HG02885 (cell line): ENCODE measurements around the gene DDR2.

ENCODE experiments used
- ATAC-seq: cut with Tn5 transposase; IDR thresholded peaks from one replicate; pipeline ENCODE4 v1.9.1; 2021; ENCODE audit warnings: mild to moderate bottlenecking; ENCODE audit not compliant: unreplicated experiment, poor library complexity

DDR2 gene

GRCh38 chr1:162629077-162629627, 3.1 kb upstream of the DDR2 start:
- ATAC-seq, result no peak

GRCh38 chr1:162629651-162630050, 2.6 kb upstream of the DDR2 start:
- no peak for ATAC-seq

- no peak for ATAC-seq
Measured at GRCh38 chr1:162631546-162632191, 595 bp upstream of the DDR2 start.

GRCh38 chr1:162632698-162633080, 425 bp downstream of the DDR2 start:
- no peak for ATAC-seq

DNA sequence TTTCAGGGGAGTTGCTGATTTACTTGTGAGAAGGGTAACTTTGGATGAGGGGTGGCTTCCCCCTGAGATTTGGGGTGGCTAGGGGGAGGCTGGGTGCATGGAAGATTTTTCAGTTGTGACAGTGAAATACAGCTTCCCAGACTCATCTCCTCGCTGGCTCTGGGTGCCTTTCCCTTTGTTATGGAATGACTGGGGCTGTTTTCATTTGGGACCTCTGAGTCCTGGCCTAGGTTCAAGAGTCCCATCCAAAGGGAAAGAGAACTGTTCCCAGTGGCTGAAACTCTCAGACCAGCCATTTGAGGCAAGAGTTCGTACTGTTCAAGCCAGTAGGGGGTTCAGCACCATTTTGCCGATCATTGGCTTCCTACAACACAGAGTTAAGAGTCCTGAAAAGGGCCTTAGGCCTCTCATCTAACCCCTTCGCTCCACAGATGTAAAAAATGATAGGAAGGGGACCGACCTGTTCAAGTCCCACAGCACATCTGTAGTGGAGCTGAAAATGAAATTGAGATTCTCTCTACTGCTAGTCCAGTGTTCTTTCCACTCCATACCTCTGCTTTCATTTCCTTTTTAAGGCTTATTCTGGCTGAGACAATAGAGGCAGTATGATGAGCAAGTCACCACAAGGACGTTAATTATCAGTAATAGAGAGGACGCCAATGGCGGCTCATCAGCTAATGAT, 958 bp downstream of the DDR2 start:
- peak; percentile 70 for ATAC-seq

GRCh38 chr1:162635418-162635817, 3.2 kb downstream of the DDR2 start:
- no peak for ATAC-seq

DNA sequence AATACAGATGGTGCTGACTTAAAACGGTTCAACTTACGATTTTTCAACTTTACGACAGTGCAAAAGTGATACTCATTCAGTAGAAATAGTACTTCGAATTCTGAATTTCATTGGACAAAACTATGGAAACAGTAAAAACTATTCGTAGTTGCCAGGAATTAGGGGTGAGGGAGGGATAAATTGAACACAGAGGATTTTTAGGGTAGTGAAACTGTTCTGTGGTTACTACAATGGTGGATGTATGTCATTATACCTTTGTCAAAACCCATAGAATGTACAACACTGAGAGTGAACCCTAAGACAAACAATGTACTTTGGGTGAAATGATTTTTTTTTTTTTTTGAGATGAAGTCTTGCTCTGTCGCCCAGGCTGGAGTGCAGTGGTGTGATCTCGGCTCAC, 7.5 kb downstream of the DDR2 start:
- peak; percentile 83 for ATAC-seq

DNA sequence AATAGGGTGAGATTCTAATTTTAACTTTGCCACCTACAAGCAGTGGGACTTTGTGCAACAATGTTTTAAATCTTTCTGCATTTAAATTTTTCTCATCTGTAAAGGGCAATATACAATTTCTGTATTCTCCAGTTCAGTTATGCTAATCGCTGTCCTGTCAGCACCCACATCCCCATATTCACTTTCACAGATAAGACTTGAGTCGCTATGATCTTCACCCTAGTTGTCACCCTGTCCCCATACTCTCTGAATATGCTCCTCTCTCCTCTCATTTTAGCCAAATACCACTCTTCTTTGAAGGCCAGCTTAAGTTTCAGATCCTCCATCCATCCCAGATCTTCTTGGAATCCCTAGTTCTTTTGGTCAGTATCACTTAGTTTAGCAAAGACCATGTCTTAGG, 8.8 kb downstream of the DDR2 start:
- ATAC-seq, result no peak

GRCh38 chr1:162644986-162645314, 12.7 kb downstream of the DDR2 start:
- ATAC-seq, result no peak

DNA sequence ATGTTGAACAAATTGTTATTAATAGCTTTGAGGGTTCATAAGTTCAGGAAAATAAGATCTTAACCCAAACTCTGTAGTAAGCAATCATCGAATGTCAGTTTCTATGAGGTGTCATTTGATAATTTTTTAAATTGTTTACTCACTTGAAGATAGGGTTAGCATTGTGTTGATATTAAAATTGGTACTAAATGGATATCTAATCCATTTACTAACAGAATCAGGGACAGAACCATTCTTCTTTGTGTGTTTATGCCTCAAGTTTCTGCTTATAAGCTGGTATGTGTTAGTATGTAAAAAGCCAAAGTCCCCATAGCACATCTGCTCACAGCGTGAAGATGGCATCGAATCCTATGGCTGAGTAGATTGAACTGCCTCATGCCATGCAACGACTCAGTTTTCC, 13.4 kb downstream of the DDR2 start:
- ATAC-seq, result no peak

GRCh38 chr1:162649583-162649982, 17.3 kb downstream of the DDR2 start:
- ATAC-seq, result no peak

DNA sequence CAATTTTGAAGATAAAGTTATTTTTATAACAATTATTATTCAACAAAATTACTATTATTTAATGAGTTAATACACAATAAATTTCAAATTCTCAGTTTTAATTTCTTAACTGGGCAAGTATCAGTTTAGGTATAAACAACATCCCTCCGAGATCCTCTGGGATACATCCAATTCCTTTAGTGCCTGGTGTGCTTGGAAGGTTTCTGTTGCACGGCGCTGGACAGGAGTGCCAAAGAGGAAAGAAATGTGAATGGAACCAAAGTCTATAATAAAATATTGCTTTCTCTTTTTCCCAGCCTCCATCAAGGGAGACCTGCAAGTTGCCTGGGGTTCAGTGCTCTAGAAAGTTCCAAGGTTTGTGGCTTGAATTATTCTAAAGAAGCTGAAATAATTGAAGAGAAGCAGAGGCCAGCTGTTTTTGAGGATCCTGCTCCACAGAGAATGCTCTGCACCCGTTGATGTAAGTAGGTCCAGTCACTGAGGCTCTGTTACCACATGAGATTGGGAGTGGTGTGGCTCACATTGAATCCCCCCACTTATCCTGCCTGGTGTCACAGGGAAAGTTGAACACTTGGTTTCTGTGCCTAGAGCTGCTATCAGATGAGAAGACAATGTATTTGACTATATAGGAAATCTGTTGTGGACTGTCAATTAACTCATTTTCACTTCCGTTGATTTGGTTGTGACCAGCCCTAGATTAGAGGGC, 22.8 kb downstream of the DDR2 start:
- ATAC-seq, result no peak

GRCh38 chr1:162656266-162656665, 24.0 kb downstream of the DDR2 start:
- ATAC-seq, result no peak

- ATAC-seq, result no peak
Measured at GRCh38 chr1:162660574-162660973, 28.3 kb downstream of the DDR2 start.

- ATAC-seq, result no peak
Measured at GRCh38 chr1:162661336-162661735, 29.1 kb downstream of the DDR2 start.

- ATAC-seq, result no peak
Measured at GRCh38 chr1:162662013-162662412, 29.7 kb downstream of the DDR2 start.

GRCh38 chr1:162663086-162663485, 30.8 kb downstream of the DDR2 start:
- ATAC-seq, result peak; percentile 82

GRCh38 chr1:162663589-162664106, 31.4 kb downstream of the DDR2 start:
- ATAC-seq, result peak; percentile 41

GRCh38 chr1:162666006-162666645, 33.9 kb downstream of the DDR2 start:
- no peak for ATAC-seq

DNA sequence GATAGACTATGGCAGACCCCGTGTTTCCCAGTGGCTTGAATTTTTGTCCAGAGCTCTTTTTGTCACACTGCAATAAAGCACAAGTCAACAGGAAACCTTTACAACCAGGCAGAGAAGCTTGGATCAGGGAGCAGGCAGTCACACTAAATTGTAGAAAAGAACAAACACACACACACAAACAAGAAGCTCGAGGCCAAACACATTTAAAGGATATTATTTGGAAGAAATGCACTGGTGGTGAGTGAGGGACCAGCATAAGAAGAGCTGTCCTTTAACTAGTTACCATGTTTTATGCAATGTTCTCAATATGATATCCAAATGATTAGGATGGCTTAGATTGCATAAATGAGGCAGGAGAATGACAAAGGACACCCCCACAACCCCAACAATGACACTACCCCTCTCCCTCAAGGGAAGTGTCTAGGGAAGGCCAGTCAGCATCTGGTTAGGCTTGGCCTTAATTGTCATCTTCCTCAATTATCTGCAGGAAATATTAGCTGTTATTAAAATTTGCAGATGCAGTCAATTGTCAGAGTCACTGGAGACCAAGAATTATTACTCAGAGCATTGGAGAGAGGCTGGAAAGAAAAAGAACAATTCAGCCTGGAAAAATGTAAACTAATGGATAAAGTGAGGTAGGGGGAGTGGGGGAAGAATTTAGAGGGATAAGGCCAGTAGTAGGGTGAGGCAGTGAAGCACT, 35.3 kb downstream of the DDR2 start:
- ATAC-seq, result no peak
